Endothelial cell (in vitro differentiated cells): ENCODE measurements around the gene NEDD4L. TPM values are rescaled to one million over a fixed set of nuclear protein-coding genes. Genes with fewer than 3 reads are reported as not detected.

Source experiments
- DNase-seq: peaks from one replicate; pipeline ENCODE4 v3.0.0; 2021; ENCODE audit warnings: low spot score
- H3K27ac Mint-ChIP-seq: one replicate; pipeline ENCODE4 v1.8.0; 2021; ENCODE audit warnings: mixed read lengths, inconsistent platforms; ENCODE audit not compliant: unreplicated experiment
- H3K27me3 Mint-ChIP-seq: one replicate; pipeline ENCODE4 v1.8.0; 2021; ENCODE audit warnings: mild to moderate bottlenecking, moderate library complexity, mixed read lengths, inconsistent platforms; ENCODE audit not compliant: unreplicated experiment
- H3K36me3 Mint-ChIP-seq: one replicate; pipeline ENCODE4 v1.8.0; 2021; ENCODE audit warnings: mild to moderate bottlenecking, low read depth, mixed read lengths, inconsistent platforms; ENCODE audit not compliant: unreplicated experiment
- H3K4me1 Mint-ChIP-seq: one replicate; pipeline ENCODE4 v1.8.0; 2021; ENCODE audit warnings: mild to moderate bottlenecking, mixed read lengths, inconsistent platforms; ENCODE audit not compliant: unreplicated experiment
- H3K4me3 Mint-ChIP-seq: one replicate; pipeline ENCODE4 v1.8.0; 2021; ENCODE audit warnings: mild to moderate bottlenecking, mixed read lengths, inconsistent platforms; ENCODE audit not compliant: unreplicated experiment
- H3K9me3 Mint-ChIP-seq: one replicate; pipeline ENCODE4 v1.8.0; 2021; ENCODE audit warnings: mixed read lengths, inconsistent platforms; ENCODE audit not compliant: unreplicated experiment
- total RNA-seq: library from RNA; stranded (reverse); fragmentation: NEBNext Ultra II Directional; extraction: Animal tissue kit (Norgen Biotek cat#: 25700); gene quantifications from one replicate; pipeline ENCODE4 v1.2.1, GENCODE V29; 2021; ENCODE audit not compliant: unreplicated experiment
- TF ChIP-seq, protein P1 (sequence below): fragments of 200-600 bp; sonication (generic); IDR thresholded peaks from one replicate; pipeline ENCODE4 v1.5.0; 2021; ENCODE audit warnings: antibody characterized with exemption; ENCODE audit not compliant: unreplicated experiment

Gene NEDD4L
- total RNA-seq, 1 donor from 2014 or later = 42.8 TPM

DNA sequence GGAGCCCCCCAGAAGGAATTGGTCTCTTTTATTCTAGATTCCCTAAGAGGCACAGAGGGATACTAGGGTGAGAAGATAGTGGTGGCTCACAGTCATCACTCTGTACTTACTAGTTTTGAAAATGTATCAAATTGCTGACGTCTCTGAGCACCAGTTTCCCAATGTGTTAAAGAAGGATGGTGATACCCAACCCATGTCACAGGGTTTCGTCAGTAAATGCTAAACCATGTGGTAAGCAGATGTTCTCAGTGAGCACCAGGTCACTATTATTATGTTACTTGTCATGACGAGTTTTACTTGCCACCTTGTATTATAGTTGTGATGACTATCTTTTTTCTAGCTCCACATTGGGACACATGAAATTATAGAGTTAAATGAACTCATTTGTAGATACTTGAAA, 54.7 kb downstream of the NEDD4L start:
- Mint-ChIP-seq H3K27me3 (peaks cover 2% of the 10 kb centered on the region), H3K4me1 (peaks cover 15% of the 10 kb centered on the region), H3K27ac (no peak overlapping the region), H3K36me3 (no peaks in the 10 kb centered on the region), H3K4me3 (no peak overlapping the region), H3K9me3 (no peaks in the 10 kb centered on the region)
- TF ChIP-seq, protein P1, sequence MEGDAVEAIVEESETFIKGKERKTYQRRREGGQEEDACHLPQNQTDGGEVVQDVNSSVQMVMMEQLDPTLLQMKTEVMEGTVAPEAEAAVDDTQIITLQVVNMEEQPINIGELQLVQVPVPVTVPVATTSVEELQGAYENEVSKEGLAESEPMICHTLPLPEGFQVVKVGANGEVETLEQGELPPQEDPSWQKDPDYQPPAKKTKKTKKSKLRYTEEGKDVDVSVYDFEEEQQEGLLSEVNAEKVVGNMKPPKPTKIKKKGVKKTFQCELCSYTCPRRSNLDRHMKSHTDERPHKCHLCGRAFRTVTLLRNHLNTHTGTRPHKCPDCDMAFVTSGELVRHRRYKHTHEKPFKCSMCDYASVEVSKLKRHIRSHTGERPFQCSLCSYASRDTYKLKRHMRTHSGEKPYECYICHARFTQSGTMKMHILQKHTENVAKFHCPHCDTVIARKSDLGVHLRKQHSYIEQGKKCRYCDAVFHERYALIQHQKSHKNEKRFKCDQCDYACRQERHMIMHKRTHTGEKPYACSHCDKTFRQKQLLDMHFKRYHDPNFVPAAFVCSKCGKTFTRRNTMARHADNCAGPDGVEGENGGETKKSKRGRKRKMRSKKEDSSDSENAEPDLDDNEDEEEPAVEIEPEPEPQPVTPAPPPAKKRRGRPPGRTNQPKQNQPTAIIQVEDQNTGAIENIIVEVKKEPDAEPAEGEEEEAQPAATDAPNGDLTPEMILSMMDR = no peak
- no peak for DNase-seq

DNA sequence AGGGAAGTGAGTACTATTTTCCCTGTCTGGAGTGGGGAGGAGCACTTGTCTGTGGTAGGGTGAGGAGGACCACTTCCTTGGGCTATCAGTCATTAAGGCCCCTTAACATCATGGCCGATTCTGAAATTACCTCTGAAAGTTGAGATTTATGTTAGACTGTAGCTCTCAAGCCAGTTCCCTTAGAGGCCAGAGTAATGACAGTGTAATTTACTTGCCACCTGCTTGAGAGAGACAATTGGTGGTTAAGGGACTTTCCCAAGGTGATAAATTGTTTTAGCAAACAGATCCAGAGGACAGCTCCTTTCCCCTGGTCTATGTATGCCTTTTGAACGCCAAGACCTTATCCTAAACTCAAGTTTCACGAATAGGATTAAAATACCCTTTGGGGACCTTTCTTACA, 56.1 kb downstream of the NEDD4L start:
- peaks cover 8% of the 10 kb centered on the region for H3K4me1 Mint-ChIP-seq
- no peaks in the 10 kb centered on the region for H3K9me3 Mint-ChIP-seq
- H3K4me3 Mint-ChIP-seq = no peak overlapping the region
- H3K27ac Mint-ChIP-seq = no peak overlapping the region
- H3K36me3 Mint-ChIP-seq = no peaks in the 10 kb centered on the region
- no peak for DNase-seq
- no peaks in the 10 kb centered on the region for H3K27me3 Mint-ChIP-seq
- TF ChIP-seq, protein P1 = no peak

DNA sequence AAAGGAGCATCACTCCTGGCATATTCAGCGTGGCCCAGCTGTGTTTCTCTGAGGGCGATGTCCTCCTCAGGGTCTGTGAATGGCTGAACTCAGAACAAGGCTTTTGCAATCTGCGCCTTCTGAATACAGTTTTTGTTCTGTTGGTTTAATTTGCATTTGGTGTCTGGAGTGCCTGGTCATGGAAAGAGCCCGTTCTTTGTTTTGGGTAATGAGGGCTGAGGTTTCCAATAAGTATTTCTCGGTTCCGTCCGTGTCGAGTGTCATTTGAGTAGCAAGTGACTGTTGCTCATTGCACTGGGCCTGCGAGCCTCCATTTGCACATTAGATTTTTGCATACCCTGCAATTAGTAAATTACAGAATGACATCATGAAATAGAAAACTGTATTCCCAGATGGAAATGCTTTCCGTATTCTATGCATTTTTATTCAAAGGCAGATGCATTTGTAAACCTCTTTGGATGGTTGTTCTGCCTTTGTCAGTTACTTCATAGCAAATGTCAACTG, 57.3 kb downstream of the NEDD4L start:
- no peaks in the 10 kb centered on the region for H3K27me3 Mint-ChIP-seq
- H3K36me3 Mint-ChIP-seq = no peaks in the 10 kb centered on the region
- H3K4me1 Mint-ChIP-seq = peaks cover 4% of the 10 kb centered on the region
- TF ChIP-seq, protein P1 = no peak
- H3K27ac Mint-ChIP-seq = no peak overlapping the region
- no peaks in the 10 kb centered on the region for H3K9me3 Mint-ChIP-seq
- H3K4me3 Mint-ChIP-seq = no peak overlapping the region
- DNase-seq = no peak

DNA sequence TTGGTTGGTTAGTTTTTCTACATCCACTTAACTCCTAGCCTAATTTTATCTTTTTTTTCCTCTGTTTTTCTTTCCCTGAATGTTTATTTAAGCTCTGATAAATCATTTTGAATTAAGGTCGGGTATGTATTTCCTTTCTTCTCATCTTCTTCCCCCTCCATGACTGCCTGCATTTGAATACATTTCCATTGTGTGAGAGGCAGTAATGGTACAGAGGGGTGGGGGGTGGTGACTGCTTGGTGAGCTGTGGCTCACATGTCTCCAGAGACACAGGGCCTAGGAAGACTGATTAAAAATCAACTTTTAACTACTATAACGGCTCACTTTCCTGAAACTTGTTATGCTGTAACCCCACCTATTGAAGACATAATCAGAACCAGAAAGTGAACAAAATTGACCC, 58.0 kb downstream of the NEDD4L start:
- no peak overlapping the region for H3K4me3 Mint-ChIP-seq
- H3K27ac Mint-ChIP-seq = no peak overlapping the region
- H3K36me3 Mint-ChIP-seq = no peaks in the 10 kb centered on the region
- no peaks in the 10 kb centered on the region for H3K9me3 Mint-ChIP-seq
- no peaks in the 10 kb centered on the region for H3K27me3 Mint-ChIP-seq
- TF ChIP-seq, protein P1 = no peak
- peaks cover 4% of the 10 kb centered on the region for H3K4me1 Mint-ChIP-seq
- no peak for DNase-seq

GRCh38 chr18:58102875-58103274, 58.8 kb downstream of the NEDD4L start:
- peaks cover 4% of the 10 kb centered on the region for H3K4me1 Mint-ChIP-seq

More at GRCh38 chr18:58102875-58103274, 58.8 kb downstream of the NEDD4L start:
- no peak for DNase-seq
- H3K27me3 Mint-ChIP-seq = no peaks in the 10 kb centered on the region
- TF ChIP-seq, protein P1 = no peak
- H3K36me3 Mint-ChIP-seq = no peaks in the 10 kb centered on the region
- H3K27ac Mint-ChIP-seq = no peak overlapping the region
- no peak overlapping the region for H3K4me3 Mint-ChIP-seq
- no peaks in the 10 kb centered on the region for H3K9me3 Mint-ChIP-seq
